Superior temporal gyrus (tissue), 1 donor: ENCODE results near the gene DCX.

Experiments
- DNase-seq: peaks from one replicate; pipeline ENCODE4 v3.0.0-alpha.2; 2016; ENCODE audit errors: extremely low spot score

DCX gene

GRCh38 chrX:111411983-111412382 is at the start of gene DCX:
DCX (minus strand) TSS chrX:111412192; CDS start chrX:111410398, 1,794 bp downstream.
- peak; percentile 38 for DNase-seq

- no peak for DNase-seq
Measured at GRCh38 chrX:111460607-111461006, 48.6 kb upstream of the DCX start.

GRCh38 chrX:111447298-111447697 is 35.3 kb upstream of the DCX start:
- DNase-seq = peak; percentile 28

- DNase-seq = peak; percentile 81
Measured at GRCh38 chrX:111445485-111445884, 33.5 kb upstream of the DCX start.

- peak; percentile 20 for DNase-seq
Measured at GRCh38 chrX:111444881-111445280, 32.9 kb upstream of the DCX start.

GRCh38 chrX:111443946-111444345 is 32.0 kb upstream of the DCX start:
- no peak for DNase-seq

- DNase-seq = no peak
Measured at GRCh38 chrX:111442791-111443190, 30.8 kb upstream of the DCX start.

- no peak for DNase-seq
Measured at GRCh38 chrX:111435469-111435868, 23.5 kb upstream of the DCX start.

GRCh38 chrX:111431001-111431400 is 19.0 kb upstream of the DCX start:
- DNase-seq = peak; percentile 33

GRCh38 chrX:111411557-111411956 is 435 bp downstream of the DCX start:
- DNase-seq = no peak

GRCh38 chrX:111410590-111411078 is 1.4 kb downstream of the DCX start:
- DNase-seq = no peak

- DNase-seq = no peak
Measured at GRCh38 chrX:111409326-111409725, 2.7 kb downstream of the DCX start.

- DNase-seq = no peak
Measured at GRCh38 chrX:111407948-111408347, 4.0 kb downstream of the DCX start.

GRCh38 chrX:111402344-111402743 is 9.6 kb downstream of the DCX start:
- DNase-seq = no peak

GRCh38 chrX:111395149-111395548 is 16.8 kb downstream of the DCX start:
- DNase-seq = no peak

- no peak for DNase-seq
Measured at GRCh38 chrX:111394569-111394968, 17.4 kb downstream of the DCX start.

GRCh38 chrX:111387470-111388070 is 24.4 kb downstream of the DCX start:
- DNase-seq = no peak

- DNase-seq = no peak
Measured at GRCh38 chrX:111386615-111387233, 25.3 kb downstream of the DCX start.

GRCh38 chrX:111386077-111386476 is 25.9 kb downstream of the DCX start:
- DNase-seq = no peak

GRCh38 chrX:111382277-111382676 is 29.7 kb downstream of the DCX start:
- DNase-seq = no peak

- DNase-seq = no peak
Measured at GRCh38 chrX:111376897-111377578, 35.0 kb downstream of the DCX start.

GRCh38 chrX:111376486-111376885 is 35.5 kb downstream of the DCX start:
- no peak for DNase-seq

- DNase-seq = no peak
Measured at GRCh38 chrX:111375747-111376146, 36.2 kb downstream of the DCX start.
